Measurements from ENCODE around the gene ANXA10. TPM values are rescaled to one million over a fixed set of nuclear protein-coding genes. Genes with fewer than 3 reads are reported as not detected.

Gene ANXA10
- not detected in 2 replicates for total RNA-seq (2014; rRNA removed; shearing (Covaris generic))
- not detected in 2 replicates for polyA plus RNA-seq (2016; fragmentation: Nextera tagmentation; extraction: Ambion mirVana)
- long read RNA-seq: 0 reads

GRCh38 chr4:168092176-168092712, at the start of gene ANXA10:
Gene ANXA10, plus strand, starts transcription at chr4:168092537. Its CDS starts 164 bp downstream, at chr4:168092701.
- H3K36me3 Mint-ChIP-seq (ENCODE audit: low read depth): peaks cover 7% of the 10 kb centered on the region; the same call in 2 of the 3 replicates
- peaks cover 11% of the 10 kb centered on the region for H3K9me3 Mint-ChIP-seq
- H3K27me3 Mint-ChIP-seq (ENCODE audit: insufficient read depth, low read depth, poor library complexity): peaks cover 1% of the 10 kb centered on the region
- Histone ChIP-seq H3F3A (replicated peaks; ENCODE audit: low read depth) (no peaks in the 10 kb centered on the region), H3K36me3 (ENCODE audit: insufficient read depth) (no peaks in the 10 kb centered on the region), H3K9me2 (ENCODE audit: insufficient read depth) (no peaks in the 10 kb centered on the region), H3K27me3 (ENCODE audit: insufficient read depth) (no peaks in the 10 kb centered on the region), H3K79me2 (replicated peaks; ENCODE audit: insufficient read depth) (no peaks in the 10 kb centered on the region), H2AFZ (no peak within 1 kb of the TSS), H3K4me3 (no peak within 1 kb of the TSS), H4K20me1 (replicated peaks; ENCODE audit: insufficient read depth) (no peaks in the 10 kb centered on the region), H3K4me1 (ENCODE audit: insufficient read depth) (no peaks in the 10 kb centered on the region), H3K4me2 (no peak within 1 kb of the TSS), H3K27ac (ENCODE audit: low read depth) (no peak within 1 kb of the TSS)
- no peak for ATAC-seq
- H3K4me3 Mint-ChIP-seq: no peak within 1 kb of the TSS
- H3K27ac Mint-ChIP-seq: no peak within 1 kb of the TSS
- TF ChIP-seq NANOG (IDR thresholded peaks at IDR 0.05; ENCODE audit: borderline replicate concordance) (no peak), POLR2AphosphoS5 (IDR thresholded peaks at IDR 0.05; ENCODE audit: low read depth) (no peak), JUNB (IDR thresholded peaks at IDR 0.05; ENCODE audit: unreplicated experiment) (no peak), EZH2phosphoT487 (IDR thresholded peaks at IDR 0.05; ENCODE audit: unreplicated experiment) (no peak), ZNF331 (CRISPR knock-in tag; IDR thresholded peaks at IDR 0.05; ENCODE audit: low read depth) (no peak), CTCF (conservative IDR thresholded peaks at IDR 0.05; ENCODE audit: low read depth in 2 of 2) (no peak), ZNF114 (CRISPR knock-in tag; IDR thresholded peaks at IDR 0.05) (no peak), REST (IDR thresholded peaks at IDR 0.05; ENCODE audit: unreplicated experiment) (no peak), CREB1 (CRISPR knock-in tag; IDR thresholded peaks at IDR 0.05; ENCODE audit: low read depth) (no peak), ZNF462 (CRISPR knock-in tag; IDR thresholded peaks at IDR 0.05) (no peak), EZH2 (IDR thresholded peaks at IDR 0.05; ENCODE audit: low read depth, unreplicated experiment) (no peak), STAT1 (IDR thresholded peaks at IDR 0.05; ENCODE audit: unreplicated experiment) (no peak), ETS1 (IDR thresholded peaks at IDR 0.05) (no peak)
- DNase-seq (ENCODE audit: low spot score): no peak
- H3K4me1 Mint-ChIP-seq: no peaks in the 10 kb centered on the region

All from GM23338 (cell line).